GM12891 (cell line): ENCODE results near the gene SPTBN4.
"Not testable (repeated sequence)": the region's sequence is repeated elsewhere in the genome, so short reads cannot be mapped to it uniquely, and the experiment has no call there.

Experiments
- DNase-seq: peaks from one replicate; pipeline ENCODE4 v3.0.0; 2011; ENCODE audit warnings: low spot score; ENCODE audit not compliant: insufficient read length
- FAIRE-seq: peaks from 2 replicates; lab custom pipeline; 2011; peaks lifted over from hg19 to GRCh38; lab: Jason Lieb, UNC
- PAX5 ChIP-seq: IDR thresholded peaks from 2 replicates; pipeline ENCODE4 v1.6.1; 2011; ENCODE audit warnings: low read length, moderate library complexity, mild to moderate bottlenecking; ENCODE audit not compliant: insufficient read depth, severe bottlenecking
- POLR2A ChIP-seq: IDR thresholded peaks from 2 replicates; pipeline ENCODE4 v1.6.1; 2011; ENCODE audit warnings: low read depth, low read length, control low read depth
- POLR2AphosphoS5 ChIP-seq: IDR thresholded peaks from 2 replicates; pipeline ENCODE4 v1.6.1; 2011; ENCODE audit warnings: low read depth, low read length, control low read depth
- POU2F2 ChIP-seq: IDR thresholded peaks from 2 replicates; pipeline ENCODE4 v1.6.1; 2011; ENCODE audit warnings: low read depth, mild to moderate bottlenecking, control low read depth, low read length, moderate library complexity
- SPI1 ChIP-seq: IDR thresholded peaks from 2 replicates; pipeline ENCODE4 v1.6.1; 2011; ENCODE audit warnings: low read depth, low read length, control low read depth
- TAF1 ChIP-seq: IDR thresholded peaks from 2 replicates; pipeline ENCODE4 v1.6.1; 2011; ENCODE audit warnings: low read depth, low read length, control low read depth

The SPTBN4 gene

DNA sequence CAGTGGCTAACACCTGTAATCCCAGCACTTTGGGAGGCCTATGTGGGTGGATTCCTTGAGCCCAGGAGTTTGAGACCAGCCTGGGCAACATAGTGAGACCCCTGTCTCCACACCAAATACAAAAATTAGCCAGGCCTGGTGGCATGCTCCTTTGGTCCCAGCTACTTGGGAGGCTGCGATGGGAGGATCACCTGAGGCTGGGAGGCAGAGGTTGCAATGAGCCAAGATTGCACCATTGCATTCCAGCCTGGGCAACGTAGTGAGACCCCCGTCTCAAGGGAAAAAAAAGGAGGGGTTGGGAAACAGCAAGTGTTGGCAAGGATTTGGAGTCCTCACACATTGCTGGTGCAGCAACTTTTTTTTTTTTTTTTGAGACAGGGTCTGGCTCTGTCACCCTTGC lies 19.2 kb downstream of the SPTBN4 start:
- FAIRE-seq: no peak
- no peak for DNase-seq
- TF ChIP-seq POLR2A (no peak), PAX5 (no peak), POU2F2 (no peak), TAF1 (no peak), SPI1 (no peak), POLR2AphosphoS5 (no peak)

DNA sequence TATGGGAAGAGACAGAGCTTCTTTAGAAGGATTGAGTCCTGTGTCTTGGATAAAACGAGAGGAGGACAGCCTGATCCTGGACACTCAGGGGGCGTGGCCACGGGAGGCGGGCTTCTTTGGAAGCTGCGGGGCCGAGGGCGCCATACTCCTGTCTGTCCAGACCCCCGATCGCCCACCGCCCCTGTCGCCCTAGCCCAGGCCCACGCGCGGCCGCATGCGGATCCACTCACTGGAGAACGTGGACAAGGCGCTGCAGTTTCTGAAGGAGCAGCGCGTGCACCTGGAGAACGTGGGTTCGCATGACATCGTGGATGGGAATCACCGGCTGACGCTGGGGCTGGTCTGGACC lies 23.1 kb downstream of the SPTBN4 start:
- no peak for DNase-seq
- TF ChIP-seq PAX5 (no peak), POLR2AphosphoS5 (no peak), TAF1 (no peak), POU2F2 (no peak)
- no peak for FAIRE-seq

DNA sequence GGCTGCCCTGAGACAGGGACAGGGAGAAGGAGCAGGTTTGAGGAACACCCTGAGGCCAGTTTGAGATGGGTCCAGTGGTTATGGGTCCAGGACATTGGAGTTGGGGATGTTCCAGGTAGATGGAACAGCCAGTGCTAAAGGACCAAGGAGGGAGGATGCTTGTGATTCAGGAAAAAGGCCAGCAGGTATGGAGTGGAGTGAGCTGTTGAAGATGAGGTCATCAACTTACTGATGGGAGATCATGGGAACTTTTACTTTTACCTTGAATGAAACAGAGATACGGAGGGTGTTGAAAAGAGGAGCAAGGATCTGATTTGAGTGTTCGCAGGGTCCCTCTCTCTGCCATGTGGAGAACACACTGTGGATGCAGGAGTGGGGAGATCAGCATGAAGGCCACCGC lies 25.5 kb downstream of the SPTBN4 start:
- no peak for TF ChIP-seq POLR2AphosphoS5
- FAIRE-seq: no peak
- DNase-seq: no peak

DNA sequence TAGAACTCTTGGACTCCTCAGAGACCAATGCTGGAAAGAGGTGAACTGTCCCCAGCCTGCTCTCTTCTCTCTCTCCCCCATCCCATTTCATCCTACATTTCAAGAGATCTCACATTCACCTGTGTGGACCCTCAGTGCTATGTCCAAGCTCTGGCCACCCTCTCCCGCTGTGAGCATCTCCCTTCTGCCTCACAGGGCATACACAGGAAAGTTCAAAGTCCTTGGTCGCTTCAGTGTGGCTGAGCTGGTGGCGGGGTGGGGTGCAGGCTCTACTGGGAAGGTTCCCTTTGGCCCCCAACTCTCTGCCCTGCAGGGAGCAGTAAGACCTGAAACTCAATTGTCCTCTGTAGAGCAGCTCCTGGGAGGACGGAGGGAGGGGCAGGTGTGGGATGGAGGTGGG lies 27.0 kb downstream of the SPTBN4 start:
- DNase-seq (no peak), FAIRE-seq (no peak)
- TF ChIP-seq POLR2A (no peak), TAF1 (no peak), PAX5 (no peak)

DNA sequence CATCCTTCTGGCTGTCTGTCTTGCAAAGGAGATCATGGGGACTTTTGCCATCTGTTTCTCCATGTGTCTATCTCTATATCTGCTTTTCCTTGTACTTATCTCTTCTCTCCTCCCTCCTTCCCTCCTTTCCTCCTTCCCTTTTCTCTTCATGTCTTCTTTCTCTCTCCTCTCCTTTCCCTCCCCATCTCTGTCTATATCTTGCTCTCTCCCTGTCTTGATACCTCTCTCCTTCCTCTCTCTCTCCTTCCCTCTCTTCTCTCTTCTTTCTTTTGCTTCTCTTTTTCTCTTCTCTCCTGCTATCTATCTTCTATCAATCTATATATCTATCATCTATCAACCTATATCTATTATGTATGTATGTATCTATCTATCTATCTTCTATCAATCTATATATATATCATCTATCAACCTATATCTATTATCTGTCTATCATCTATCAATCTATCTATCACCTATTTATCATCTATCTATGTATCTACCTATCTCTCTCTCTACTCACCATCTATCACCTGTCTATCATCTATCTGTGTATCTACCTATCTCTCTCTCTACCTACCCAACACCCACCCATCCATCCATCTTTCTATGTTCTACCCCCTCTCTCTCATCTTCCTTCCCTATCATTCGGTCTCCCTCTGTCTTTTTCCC lies 27.5 kb downstream of the SPTBN4 start:
- no peak for DNase-seq
- no peak for FAIRE-seq
- TF ChIP-seq PAX5 (no peak), TAF1 (no peak), POLR2AphosphoS5 (no peak), POU2F2 (no peak), POLR2A (no peak), SPI1 (no peak)

DNA sequence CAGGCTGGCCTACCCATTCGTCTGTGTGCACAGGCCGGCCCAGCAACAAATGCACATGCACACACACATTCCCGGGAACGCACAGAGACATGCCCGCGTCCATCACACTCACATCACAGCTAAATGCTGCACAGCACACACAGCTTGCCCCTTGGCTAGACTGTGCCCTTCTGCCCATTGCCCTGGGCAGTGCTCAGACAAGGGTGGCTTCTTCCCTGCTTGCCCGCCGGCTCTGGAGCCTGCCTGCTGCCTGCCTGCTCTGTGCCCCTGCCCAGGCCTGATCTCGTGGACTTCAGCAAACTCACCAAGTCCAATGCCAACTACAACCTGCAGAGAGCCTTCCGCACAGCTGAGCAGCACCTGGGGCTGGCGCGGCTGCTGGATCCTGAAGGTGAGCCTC lies 30.4 kb downstream of the SPTBN4 start:
- DNase-seq (no peak), FAIRE-seq (no peak)
- TF ChIP-seq TAF1 (no peak), POLR2AphosphoS5 (no peak), PAX5 (no peak), SPI1 (no peak), POLR2A (no peak), POU2F2 (no peak)

DNA sequence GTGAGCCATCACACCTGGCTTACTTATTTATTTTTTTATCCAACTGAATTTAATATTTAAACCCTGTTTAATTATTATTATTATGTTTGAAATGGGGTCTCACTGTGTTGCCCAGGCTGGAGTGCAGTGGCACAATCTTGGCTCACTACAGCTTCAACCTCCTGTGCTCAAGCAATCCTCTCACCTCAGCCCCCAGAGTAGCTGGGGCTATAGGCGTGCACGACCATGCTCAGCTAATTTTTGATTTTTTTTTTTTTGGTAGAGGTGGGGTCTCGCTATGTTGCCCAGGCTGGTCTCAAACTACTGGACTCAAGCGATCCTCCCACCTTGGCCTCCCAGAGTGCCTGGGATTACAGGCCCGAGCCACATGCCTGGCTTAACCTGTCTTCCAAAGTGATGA lies 32.5 kb downstream of the SPTBN4 start:
- TF ChIP-seq TAF1 (no peak), POU2F2 (no peak)
- no peak for DNase-seq
- no peak for FAIRE-seq

DNA sequence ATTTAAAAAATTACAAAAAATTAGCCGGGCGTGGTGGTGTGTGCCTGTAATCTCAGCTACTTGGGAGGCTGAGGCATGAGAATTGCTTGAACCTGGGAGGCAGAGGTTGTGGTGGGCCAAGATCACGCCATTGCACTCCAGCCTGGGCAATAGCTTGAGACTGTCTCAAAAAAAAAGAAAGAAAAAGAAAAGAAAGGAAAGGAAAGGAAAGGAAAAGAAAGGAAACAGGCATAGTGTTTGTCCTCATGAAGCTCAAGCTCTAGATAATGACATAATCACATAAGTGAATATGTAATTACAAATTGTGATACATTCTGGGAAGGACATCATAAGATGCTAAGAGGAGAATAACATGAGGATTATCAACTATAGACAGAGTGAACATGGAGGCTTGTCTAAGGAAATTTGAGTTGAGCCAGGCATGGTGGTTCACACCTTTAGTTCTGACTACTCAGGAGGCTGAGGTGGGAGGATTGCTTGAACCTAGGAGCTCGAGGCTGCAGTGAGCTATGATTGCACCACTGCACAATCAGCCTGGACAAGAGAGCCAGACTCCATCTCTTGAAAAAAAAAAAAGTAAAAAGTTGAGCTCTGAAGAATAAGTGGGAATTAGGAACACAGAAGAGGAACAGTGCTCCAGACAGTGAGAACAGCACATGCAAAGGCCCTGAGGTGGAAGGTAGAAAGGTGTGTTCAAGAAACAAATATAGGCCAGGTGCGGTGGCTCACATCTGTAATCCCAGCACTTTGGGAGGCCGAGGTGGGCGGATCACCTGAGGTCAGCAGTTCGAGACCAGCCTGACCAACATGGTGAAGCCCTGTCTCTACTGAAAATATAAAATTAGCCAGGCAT lies 34.1 kb downstream of the SPTBN4 start:
- DNase-seq, FAIRE-seq: not testable (repeated sequence)

DNA sequence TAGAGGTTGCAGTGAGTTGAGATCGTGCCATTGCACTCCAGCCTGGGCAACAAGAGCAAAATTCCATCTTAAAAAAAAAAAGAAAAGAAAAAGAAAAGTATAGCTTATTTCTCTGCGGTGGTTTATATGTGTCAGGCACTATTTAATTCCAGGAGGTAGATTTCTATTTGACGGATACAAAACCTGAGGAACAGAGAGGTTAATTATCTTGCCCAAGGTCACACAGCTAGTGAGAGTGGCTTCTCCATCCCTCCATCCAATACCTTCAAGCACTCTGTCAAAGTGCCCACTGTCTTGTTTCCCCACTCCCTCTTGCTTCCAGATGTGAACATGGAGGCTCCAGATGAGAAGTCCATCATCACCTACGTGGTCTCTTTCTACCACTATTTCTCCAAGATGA lies 34.8 kb downstream of the SPTBN4 start:
- FAIRE-seq (no peak), DNase-seq (no peak)
- TF ChIP-seq POU2F2 (no peak), SPI1 (no peak), POLR2AphosphoS5 (no peak), TAF1 (no peak), PAX5 (no peak), POLR2A (no peak)

DNA sequence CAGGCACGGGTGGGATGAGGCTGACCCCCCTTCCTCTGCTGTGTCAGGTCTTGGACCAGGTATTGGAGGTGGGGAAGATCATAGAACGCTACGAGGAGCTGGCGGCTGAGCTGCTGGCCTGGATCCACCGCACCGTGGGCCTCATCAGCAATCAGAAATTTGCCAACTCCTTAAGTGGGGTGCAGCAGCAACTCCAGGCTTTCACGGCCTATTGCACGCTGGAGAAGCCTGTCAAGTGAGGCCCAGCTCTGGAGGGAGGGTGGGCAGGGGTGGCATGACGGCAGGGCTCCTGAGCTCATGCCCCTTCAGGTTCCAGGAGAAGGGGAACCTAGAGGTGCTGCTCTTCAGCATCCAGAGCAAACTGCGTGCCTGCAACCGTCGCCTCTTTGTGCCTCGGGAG lies 35.3 kb downstream of the SPTBN4 start:
- no peak for FAIRE-seq
- DNase-seq: no peak
- TF ChIP-seq PAX5 (no peak), POLR2A (no peak), POLR2AphosphoS5 (no peak), POU2F2 (no peak), TAF1 (no peak), SPI1 (no peak)
